Mucosa of gallbladder (tissue), 1 donor: ENCODE measurements around the gene TTC7B. TPM values are rescaled to one million over a fixed set of nuclear protein-coding genes. Genes with fewer than 3 reads are reported as not detected.
A peak's percentile ranks its signal among the peaks of the same experiment; 100 is the strongest.

Experiments
- DNase-seq: peaks from one replicate; pipeline ENCODE4 v3.0.0-alpha.2; 2020; ENCODE audit warnings: low spot score
- total RNA-seq: library from RNA; stranded (reverse); gene quantifications from one replicate; pipeline ENCODE4 v1.2.1, GENCODE V29; 2021
- donor health status: DM: no; HTN: no; CAD: no.

Gene TTC7B
- total RNA-seq, 1 donor from 2014 or later = 31.5 TPM

GRCh38 chr14:90777358-90777757 is 38.9 kb downstream of the TTC7B start:
- no peak for DNase-seq

- no peak for DNase-seq
Observed at GRCh38 chr14:90775441-90775840, 40.8 kb downstream of the TTC7B start.

GRCh38 chr14:90774316-90774715 is 41.9 kb downstream of the TTC7B start:
- no peak for DNase-seq

- DNase-seq = no peak
Observed at GRCh38 chr14:90773705-90774104, 42.5 kb downstream of the TTC7B start.

- no peak for DNase-seq
Observed at GRCh38 chr14:90773196-90773486, 43.1 kb downstream of the TTC7B start.

- DNase-seq = no peak
Observed at GRCh38 chr14:90767899-90768298, 48.3 kb downstream of the TTC7B start.

GRCh38 chr14:90760591-90761316 is 55.5 kb downstream of the TTC7B start:
- no peak for DNase-seq

- no peak for DNase-seq
Observed at GRCh38 chr14:90760078-90760444, 56.2 kb downstream of the TTC7B start.

- no peak for DNase-seq
Observed at GRCh38 chr14:90759370-90760077, 56.7 kb downstream of the TTC7B start.

- DNase-seq = peak; percentile 40
Observed at GRCh38 chr14:90758959-90759358, 57.3 kb downstream of the TTC7B start.

GRCh38 chr14:90758028-90758889 is 58.0 kb downstream of the TTC7B start:
- DNase-seq = peak; percentile 92

GRCh38 chr14:90757452-90757851 is 58.8 kb downstream of the TTC7B start:
- no peak for DNase-seq

GRCh38 chr14:90756755-90757345 is 59.4 kb downstream of the TTC7B start:
- DNase-seq = no peak

GRCh38 chr14:90755661-90756304 is 60.4 kb downstream of the TTC7B start:
- no peak for DNase-seq

GRCh38 chr14:90753456-90754005 is 62.7 kb downstream of the TTC7B start:
- no peak for DNase-seq

- no peak for DNase-seq
Observed at GRCh38 chr14:90750701-90751100, 65.5 kb downstream of the TTC7B start.

- DNase-seq = no peak
Observed at GRCh38 chr14:90750191-90750590, 66.0 kb downstream of the TTC7B start.

GRCh38 chr14:90747909-90748308 is 68.3 kb downstream of the TTC7B start:
- DNase-seq = no peak

- DNase-seq = no peak
Observed at GRCh38 chr14:90743826-90744225, 72.4 kb downstream of the TTC7B start.

GRCh38 chr14:90743425-90743824 is 72.8 kb downstream of the TTC7B start:
- no peak for DNase-seq

GRCh38 chr14:90742729-90743128 is 73.5 kb downstream of the TTC7B start:
- DNase-seq = no peak

- no peak for DNase-seq
Observed at GRCh38 chr14:90742252-90742651, 74.0 kb downstream of the TTC7B start.
